T-helper 2 cell (primary cell): Measurements from ENCODE around the gene HSFX3.

ENCODE experiments used
- DNase-seq, 5 experiments: peaks; one replicate each; pipeline versions ENCODE4 v3.0.0 to v3.0.0-alpha.2; 2012 to 2022

Gene HSFX3

DNA sequence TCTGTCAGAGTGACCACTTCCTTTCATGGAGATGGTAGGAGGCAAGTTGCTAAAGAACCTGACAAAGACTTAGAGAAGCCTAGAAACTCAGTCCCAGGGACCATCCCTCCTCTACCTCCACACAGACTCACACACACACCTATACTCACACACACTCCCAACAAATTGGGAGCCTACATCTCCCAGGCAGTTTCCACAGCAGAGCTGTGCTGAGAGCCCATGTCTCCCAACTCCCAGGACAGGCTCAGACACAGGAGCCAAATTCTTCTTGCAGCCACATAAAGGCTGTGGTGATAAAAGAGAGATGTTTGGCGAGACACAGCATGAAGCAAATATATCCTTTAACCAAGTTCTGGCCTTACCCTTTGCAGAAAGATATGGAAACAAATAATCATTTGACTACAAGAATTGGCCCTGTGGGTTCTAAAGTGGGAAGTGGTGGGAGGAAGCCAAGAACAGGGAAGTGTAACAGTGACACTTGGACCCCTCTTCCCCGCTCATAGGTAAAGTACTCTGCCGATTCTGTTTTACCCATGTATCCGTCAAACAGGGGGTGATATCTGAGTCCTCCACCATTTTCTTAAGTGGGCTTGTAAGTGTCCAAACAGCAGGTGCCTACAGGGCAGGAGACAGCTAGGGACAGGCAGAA, 33.6 kb downstream of the HSFX3 start:
- peak in 1 of 5 experiments; percentile 29 for DNase-seq

DNA sequence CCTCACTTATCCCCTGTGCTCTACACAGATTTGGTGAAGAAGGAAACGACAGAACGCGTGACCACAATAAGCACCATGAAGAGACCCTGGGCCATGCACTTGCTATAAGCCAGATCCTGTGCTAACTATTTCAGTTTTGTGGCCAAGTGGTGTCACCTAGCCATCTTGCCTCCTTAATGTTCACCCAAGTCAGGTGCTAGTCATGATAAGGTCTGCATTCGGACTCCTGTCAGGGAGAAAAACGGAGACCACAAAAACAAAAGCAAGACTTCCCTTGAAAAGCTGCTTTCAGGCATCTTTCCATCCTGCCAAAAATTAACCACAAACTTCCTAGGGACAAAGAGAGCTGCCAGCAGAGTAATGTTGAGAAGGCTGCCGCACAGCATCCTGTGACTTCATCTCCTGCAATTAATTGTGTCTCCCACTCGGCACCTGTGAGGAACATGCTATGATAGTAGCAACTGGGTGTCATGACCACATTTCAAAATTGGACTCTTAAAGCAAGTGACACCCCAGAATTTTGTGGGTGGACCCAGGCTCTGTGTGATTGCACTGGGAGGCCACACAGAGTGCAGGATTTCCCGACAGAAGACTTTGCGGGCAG, 35.8 kb downstream of the HSFX3 start:
- peak in 2 of 5 experiments; percentile 25 to 41 for DNase-seq

DNA sequence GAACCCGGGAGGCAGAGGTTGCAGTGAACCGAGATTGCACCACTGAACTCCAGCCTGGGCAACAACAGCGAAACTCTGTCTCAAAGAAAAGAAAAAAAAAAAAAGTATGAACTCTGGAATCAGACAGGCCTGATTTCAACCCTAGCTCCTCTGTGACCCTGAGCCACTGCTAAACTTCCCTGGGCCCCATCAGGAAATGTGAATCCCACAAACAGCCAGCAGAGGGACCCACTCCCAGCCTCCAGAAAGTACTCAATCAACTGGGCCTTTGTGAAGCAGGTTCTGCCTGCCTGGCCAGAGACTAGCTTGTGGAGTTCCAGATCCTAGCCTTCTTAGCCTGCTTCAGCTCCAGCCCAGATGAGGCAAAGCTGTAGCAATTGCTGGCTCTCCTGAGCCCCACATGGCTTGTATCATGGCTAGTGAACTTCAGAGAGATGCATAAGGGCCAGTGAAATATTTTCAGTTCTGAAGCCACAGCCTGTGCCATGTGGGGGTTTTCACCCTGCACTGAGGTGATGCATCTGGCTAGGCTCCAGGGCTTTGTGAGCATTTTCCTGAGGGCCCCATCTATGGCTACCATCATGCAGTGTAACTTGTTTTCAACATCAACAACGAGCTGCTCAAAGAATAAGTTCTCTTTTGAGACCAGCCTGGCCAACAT, 37.4 kb downstream of the HSFX3 start:
- peak; percentile 18 to 66 (median 47) for DNase-seq

DNA sequence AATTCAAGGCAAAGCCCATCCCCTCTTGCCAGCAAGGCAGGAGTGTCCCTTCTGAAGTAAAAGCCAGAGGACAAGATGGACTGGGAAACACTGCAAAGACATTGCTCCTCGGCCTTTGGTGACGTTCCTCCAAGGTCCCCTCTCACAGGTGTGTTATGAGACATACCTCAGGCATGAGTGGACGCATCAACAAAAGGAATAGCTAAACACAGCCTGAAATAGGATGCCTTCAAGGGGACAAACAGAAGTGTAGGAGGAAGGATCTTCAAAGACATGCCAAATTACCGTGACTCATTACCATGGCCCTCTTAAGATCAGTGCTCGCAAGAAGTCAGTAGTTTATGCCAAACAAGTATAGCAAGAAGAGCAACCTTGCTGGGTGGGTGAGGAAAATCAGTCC, 38.6 kb downstream of the HSFX3 start:
- no peak for DNase-seq

DNA sequence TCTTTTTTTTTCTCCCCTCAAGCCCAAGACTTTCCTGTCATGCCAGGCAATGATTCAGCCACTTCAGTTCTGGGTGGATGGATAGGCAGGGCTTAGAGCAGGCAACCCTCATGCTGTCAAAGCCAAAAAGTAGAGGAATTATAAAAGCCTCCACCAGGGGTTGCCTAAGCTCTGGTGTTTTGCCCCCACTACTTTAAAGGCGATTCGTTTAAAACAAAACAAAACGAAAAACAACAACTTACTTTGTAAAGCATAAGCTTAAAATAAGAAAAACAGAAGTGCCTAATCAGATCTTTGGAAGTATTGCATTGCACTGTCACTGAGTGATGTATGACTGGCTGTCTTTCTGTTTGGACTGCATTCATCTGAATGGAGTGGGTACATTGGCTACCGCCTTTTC, 39.3 kb downstream of the HSFX3 start:
- DNase-seq, result no peak

DNA sequence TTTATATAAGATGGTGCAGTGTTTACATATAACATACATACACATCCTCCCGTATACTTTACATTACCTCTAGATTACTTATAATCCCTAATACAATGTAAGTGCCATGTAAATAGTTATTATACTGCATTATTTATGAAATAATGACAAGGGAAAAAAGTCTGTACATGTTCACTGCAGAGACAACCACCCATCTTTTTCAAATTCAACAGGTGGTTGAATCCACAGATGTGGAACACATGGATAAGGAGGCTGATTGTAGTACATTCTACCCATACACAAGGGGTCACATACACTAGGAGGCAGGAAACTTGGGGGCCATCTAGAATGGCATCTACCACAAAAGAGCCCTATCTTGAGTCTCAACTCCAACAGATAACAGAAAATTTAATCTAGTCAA, 41.3 kb downstream of the HSFX3 start:
- DNase-seq, result no peak

DNA sequence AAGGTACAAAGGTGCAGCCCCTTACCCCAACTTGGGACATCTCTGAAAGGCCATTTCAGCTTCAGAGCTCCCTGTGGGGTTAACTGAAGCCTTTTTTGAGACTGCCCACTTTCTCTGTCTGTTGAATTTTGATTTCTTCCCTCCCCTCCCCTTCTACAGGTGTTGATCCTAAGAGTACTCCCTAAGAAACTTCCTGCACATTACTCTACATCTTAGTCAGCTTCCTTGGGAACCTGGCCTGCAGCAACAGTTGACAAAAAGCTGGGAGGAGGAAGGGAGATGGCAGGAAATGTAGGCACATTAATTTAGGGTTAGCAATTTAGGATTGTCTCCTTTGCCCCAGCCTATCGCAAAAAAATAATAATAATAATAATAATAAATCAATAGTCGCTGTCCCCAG, 43.4 kb downstream of the HSFX3 start:
- DNase-seq, result no peak

DNA sequence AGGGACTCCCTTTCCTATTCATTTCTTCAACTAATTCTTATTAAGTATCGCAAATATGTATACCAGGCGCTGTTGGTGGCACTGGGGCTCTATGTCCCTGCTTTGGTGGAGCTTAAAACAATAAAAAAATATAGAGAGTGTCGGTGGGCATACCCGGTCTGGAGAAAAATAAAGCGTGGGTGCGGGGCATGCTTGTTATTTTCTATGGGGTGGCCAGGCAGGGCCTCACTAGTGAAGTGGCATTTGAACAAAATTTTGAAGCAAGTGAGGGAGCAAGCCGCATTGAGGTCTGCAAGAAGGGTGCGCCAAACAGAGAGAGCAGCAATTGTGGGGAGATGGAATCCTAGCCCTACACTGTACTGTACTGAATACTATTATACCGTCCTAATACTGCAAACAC, 44.1 kb downstream of the HSFX3 start:
- DNase-seq, result no peak

DNA sequence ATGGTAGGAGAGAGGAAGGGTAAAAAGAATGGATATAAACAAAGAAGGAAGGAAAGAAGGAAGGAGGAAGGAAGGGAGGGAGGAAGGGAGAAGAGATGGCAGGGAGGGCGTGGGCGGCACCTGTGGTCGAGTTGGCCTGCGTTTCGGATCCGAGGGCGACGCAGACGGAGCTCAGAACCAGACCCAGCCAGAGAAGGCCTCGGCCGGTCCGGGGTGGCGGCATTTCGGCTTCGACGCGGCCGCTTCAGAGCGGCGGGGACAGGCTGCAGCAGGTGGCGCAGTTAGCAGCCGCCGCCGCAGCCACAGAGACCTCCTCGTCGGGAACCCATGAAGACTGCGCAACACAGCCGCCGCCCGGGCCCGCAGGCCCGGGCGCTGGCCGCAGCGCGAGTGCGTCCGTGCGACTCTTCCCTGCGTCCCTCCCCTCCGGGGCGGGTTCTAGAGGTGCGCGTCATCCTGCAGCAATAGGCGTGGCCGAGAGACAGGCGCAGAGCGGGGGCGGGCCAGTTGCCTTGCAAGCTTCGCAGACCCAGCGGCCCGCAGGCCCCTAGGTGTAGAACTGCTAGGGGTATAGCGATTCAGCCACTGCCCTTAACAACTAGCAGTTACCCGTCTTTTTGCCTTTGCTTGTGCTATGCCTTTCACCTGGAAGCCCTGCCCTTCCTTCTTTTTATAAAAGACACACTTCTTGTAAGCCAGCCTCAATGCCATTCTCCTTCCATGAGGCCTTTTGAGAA, 44.6 kb downstream of the HSFX3 start, which contains the start of gene IDS:
IDS (minus strand) TSS at position 392 of the 737 bp plus-strand sequence; CDS start at position 223, 169 bp downstream.
- peak; percentile 62 to 92 (median 85) for DNase-seq

DNA sequence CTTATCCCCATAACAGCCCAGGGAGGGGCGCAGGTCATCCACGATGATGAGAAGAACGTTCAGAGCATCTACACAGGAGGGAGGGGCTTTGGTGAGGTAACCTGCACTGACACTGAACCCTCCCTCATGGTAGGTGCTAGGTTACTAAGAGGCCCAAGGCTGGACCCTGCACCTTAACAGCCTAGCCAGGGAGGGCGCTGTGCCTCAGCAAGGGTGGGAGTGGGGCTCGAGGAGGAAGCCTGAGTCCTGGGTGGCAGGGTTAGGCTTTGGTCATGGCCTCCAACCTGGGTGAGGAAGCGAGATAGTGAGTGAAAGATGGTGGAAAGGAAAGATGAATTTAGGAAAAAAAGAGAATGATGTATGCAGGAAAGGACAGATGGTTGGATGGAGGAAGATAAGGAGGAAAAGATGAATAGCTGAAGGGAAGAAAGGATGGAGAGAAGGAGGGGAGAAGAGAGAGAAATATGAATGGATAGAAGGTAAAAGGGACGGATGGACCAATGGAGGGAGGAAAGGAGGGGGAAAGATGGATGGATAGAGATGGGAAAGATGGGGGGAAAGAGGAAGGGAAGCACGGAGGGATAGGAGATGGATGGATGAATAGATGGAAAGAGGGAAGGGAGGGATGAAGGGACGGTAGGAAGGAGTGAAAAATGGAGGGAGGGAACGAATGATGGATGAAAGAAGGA, 45.4 kb downstream of the HSFX3 start:
- DNase-seq, result peak; percentile 26 to 90 (median 62)

DNA sequence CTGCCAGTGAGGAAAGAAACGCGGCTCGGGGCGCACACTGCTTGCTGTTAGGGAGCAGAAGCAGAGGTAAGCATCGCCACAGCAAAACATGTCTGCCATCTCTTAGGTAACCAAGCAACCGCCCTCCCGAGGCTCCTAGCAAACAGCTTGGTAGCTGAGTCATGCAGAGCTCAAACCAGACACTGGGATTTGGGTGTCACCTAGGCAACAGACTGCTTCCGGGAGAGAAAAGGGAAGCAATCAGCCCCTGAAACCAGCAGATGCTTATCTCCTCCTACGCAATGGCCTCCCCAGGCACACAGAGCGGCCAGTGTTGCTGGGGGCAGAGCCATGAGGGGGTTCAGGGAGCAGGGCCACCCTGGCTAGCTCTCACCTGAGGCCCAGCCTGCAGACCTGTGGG, 46.3 kb downstream of the HSFX3 start:
- peak; percentile 30 to 84 (median 63) for DNase-seq

DNA sequence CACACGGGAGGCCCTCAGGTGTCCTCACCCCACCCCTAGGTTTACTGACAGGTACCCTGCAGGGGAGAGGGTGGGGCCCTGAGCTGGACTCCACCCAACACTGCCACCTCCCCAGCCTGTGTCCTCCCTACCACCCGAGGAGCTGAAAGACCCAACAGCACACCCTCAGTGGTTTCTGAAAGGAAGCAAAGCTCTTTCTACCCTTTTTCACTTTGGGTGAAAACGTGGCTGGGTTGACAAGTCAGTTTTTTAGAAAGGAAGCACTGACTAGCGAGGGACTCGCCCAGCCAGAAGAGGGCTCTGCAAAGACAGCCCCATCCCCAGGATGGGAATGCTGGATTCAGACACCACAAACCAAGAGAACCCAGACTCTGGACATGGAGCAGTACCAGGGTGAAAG, 46.8 kb downstream of the HSFX3 start:
- peak in 1 of 5 experiments; percentile 26 for DNase-seq

DNA sequence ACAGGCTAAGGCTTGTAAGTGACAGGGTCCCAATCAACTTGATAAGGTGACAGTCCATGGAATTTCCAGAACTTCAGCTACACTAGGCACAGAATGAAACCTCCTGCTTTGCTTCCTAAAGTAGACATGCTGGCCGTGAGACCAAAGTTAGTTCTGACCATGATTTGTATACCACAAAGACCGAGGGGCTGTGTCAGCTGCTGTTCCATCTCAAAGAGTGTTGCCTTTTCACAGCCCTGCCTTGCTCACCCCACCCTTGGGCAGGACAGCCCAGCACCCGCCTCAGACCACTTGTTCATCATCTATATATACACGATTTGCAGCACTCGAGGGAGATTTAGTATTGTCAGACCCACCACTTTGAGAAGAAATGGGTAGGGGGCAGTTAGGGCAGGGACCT, 50.0 kb downstream of the HSFX3 start:
- no peak for DNase-seq

DNA sequence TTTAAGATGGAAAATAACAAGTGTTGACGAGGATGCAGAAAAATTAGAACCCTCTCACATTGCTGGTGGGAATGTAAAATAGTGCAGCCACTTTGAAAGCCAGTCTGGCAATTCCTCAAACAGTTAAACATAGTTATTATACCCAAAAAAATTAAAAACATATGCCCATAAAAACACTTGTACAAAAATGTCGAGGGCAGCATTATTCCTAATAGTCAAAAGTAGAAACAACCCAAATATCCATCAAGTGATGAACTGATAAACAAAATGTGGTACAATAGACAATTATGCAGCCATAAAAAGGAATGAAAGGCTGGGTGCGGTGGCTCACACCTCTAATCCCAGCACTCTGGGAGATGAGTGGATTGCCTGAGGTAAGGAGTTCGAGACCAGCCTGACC, 51.0 kb downstream of the HSFX3 start:
- DNase-seq, result no peak
